Kidney epithelial cell (primary cell): ENCODE results near the gene CEP41. TPM values are rescaled to one million over a fixed set of nuclear protein-coding genes. Genes with fewer than 3 reads are reported as not detected.
A peak's percentile ranks its signal among the peaks of the same experiment; 100 is the strongest.

ENCODE experiments used
- DNase-seq: peaks from one replicate; pipeline ENCODE4 v3.0.0-alpha.2; 2010; ENCODE audit warnings: low read depth
- H3K27me3 ChIP-seq: 2 replicates; pipeline ENCODE4 v1.6.0; 2011; ENCODE audit warnings: low read length; ENCODE audit not compliant: control insufficient read depth, insufficient read depth
- H3K36me3 ChIP-seq: 2 replicates; pipeline ENCODE4 v1.5.1; 2011; ENCODE audit warnings: low read length; ENCODE audit not compliant: control insufficient read depth, insufficient read depth
- H3K4me3 ChIP-seq: 2 replicates; pipeline ENCODE4 v1.5.1; 2011; ENCODE audit warnings: low read depth, mild to moderate bottlenecking, control low read depth, low read length
- total RNA-seq: library from RNA; depleted of rRNA; stranded (reverse); fragments of >200 nt; gene quantifications from 2 replicates; pipeline ENCODE4 v1.2.3, GENCODE V29; 2015
- TF ChIP-seq, protein P1 (sequence below): IDR thresholded peaks from 2 replicates; pipeline ENCODE4 v1.5.1; 2011; ENCODE audit warnings: mild to moderate bottlenecking, moderate library complexity, low read length, control low read depth, inconsistent platforms; ENCODE audit not compliant: insufficient read depth, poor library complexity, severe bottlenecking

Gene CEP41
- total RNA-seq, 1 donor from 2014 or later = 27.8 TPM

DNA sequence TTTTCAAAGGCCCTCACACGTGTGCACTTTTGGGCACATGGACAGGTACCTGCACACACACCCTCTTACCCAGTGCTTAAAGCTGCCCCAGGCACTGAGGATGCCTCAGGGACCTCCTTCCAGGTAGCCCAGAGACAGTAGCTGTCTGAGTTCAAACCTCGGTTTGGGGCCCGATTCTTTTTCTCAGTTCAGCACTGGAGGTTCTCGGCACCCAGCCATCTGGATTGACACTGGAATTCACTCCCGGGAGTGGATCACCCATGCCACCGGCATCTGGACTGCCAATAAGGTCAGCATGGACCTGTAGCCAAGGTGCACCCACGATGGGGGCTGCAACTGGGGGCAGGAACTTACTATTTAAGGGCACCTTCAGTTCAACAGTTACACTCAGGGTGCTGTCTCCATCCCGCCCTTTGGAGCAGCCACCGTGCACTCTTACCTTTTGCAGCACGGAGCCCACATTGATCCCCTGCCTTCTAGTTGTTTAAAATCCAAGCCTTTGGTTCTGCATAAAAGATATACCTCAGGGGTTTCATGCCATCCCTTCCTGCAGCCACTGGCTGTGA lies 78.5 kb downstream of the CEP41 start:
- Histone ChIP-seq H3K4me3 (no peak overlapping the region), H3K27me3 (no peaks in the 10 kb centered on the region), H3K36me3 (no peaks in the 10 kb centered on the region)
- TF ChIP-seq, protein P1, sequence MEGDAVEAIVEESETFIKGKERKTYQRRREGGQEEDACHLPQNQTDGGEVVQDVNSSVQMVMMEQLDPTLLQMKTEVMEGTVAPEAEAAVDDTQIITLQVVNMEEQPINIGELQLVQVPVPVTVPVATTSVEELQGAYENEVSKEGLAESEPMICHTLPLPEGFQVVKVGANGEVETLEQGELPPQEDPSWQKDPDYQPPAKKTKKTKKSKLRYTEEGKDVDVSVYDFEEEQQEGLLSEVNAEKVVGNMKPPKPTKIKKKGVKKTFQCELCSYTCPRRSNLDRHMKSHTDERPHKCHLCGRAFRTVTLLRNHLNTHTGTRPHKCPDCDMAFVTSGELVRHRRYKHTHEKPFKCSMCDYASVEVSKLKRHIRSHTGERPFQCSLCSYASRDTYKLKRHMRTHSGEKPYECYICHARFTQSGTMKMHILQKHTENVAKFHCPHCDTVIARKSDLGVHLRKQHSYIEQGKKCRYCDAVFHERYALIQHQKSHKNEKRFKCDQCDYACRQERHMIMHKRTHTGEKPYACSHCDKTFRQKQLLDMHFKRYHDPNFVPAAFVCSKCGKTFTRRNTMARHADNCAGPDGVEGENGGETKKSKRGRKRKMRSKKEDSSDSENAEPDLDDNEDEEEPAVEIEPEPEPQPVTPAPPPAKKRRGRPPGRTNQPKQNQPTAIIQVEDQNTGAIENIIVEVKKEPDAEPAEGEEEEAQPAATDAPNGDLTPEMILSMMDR = no peak
- DNase-seq = no peak

DNA sequence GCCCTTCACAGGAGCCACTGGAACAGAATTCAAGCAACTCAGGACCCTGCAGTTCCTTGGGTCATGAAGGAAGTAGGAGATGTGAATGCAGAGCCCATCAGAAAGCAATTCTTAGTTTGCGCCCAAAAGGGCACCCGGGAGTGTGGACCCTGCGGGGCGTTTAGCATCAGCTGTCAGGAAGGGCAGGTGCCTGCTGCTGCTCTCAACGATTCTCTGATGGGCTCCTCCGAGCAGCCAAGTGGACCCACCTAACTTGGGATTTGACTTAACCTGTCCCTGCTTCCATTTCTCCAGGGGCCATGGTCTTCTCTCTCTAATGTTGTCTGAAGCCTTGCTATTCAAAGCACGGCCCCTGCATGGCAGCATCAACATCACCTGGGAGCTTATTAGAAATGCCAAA lies 79.1 kb downstream of the CEP41 start:
- TF ChIP-seq, protein P1 = no peak
- no peak for DNase-seq
- H3K27me3 ChIP-seq = no peaks in the 10 kb centered on the region
- no peak overlapping the region for H3K4me3 ChIP-seq
- H3K36me3 ChIP-seq = no peaks in the 10 kb centered on the region

DNA sequence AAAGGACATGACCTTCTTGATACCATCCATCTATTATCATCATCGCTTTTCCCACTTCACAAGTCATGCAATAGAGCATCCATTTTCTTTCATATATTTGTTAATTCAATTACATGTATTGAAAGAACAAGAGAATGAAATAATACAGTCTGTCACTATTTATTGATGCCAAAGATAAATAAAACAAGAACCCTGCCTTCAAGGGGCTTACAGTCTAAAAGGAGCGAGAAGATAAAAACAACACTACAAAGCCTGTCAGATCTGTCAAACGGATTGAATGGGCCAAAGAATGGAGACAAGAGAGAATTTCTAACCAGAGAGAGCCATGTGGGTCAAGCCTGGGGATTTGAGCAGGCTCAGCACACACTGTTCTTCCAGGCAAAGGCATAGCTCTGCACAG lies 80.3 kb downstream of the CEP41 start:
- no peaks in the 10 kb centered on the region for H3K36me3 ChIP-seq
- H3K4me3 ChIP-seq = no peak overlapping the region
- H3K27me3 ChIP-seq = no peaks in the 10 kb centered on the region
- TF ChIP-seq, protein P1 = no peak
- no peak for DNase-seq

DNA sequence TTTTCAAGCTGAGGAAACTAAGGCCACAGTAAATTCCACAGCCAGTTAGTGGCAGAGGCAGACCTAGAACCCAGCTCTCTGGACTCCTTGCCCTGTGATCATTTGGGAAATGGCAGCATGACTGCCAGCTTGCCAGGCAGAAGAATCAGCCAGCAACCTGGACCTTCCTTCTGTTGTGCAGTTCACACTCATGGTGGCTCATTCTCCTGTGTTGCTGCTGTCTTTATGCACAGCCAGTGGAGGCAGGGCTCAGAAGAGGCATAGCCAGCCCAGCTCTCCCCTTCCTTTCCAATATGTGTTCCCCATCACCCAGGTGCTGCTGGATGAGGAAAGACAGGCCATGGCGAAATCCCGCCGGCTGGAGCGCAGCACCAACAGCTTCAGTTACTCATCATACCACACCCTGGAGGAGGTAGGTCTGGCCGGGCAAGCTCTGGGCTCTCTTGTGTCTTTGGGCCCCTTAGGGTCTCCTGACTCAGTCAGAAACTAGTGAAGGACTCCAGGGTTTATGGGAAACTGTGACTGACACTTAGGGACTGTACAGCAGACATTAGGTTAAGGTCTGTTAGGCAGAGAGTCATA lies 81.4 kb downstream of the CEP41 start:
- TF ChIP-seq, protein P1 = no peak
- no peak for DNase-seq
- Histone ChIP-seq H3K36me3 (no peaks in the 10 kb centered on the region), H3K27me3 (no peaks in the 10 kb centered on the region), H3K4me3 (no peak overlapping the region)

DNA sequence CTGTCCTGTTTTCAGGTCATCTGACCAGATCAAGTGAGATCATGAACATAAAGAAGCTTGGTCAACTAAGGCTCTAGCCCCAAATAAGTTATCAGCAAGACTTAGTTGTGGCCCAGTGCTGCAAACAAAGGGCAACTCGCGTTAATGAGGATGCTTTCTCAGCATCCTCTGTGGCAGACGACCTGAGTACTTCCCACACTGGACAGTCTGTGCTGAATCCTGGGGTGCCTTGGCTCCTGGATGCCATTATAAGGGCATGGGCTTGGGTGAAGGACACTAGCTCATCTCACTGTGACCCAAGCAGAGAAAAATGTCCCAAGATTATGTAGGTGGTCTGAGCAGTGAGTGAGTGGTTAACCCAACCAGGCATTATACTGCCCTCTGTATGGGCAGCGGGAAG lies 82.3 kb downstream of the CEP41 start:
- Histone ChIP-seq H3K36me3 (no peaks in the 10 kb centered on the region), H3K27me3 (no peaks in the 10 kb centered on the region), H3K4me3 (no peak overlapping the region)
- no peak for DNase-seq
- TF ChIP-seq, protein P1 = no peak

DNA sequence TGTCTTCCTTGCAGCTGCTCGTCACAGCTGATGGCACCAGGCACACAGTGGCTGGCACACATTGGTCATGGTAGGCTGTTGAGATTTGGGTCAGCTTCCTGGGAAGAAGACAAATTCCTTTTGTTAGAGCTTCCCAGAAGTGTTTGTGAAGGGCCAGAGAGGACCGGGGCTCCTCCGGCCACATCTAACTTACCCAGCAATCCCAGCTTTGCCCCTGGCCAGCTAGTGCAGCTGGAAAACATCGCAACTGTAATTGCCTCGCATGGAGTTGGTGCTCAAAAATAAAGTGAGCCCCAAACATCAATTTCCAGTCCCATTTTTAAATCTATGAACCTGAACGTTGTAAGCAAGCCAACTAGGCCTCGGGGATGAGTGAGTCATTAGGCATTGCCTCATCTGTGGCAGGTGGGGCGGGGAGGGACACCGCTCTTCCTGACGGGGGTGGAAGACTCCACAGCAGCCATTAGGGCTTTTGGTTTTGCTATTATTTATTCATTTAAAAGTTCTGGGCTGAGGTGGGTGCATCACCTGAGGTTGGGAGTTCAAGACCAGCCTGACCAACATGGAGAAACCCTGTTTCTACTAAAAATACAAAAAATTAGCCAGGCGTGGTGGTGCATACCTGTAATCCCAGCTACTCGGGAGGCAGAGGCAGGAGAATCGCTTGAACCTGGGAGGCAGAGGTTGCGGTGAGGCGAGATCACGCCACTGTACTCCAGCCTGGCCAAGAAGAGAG lies 83.8 kb downstream of the CEP41 start:
- TF ChIP-seq, protein P1 = no peak
- Histone ChIP-seq H3K36me3 (no peaks in the 10 kb centered on the region), H3K4me3 (no peak overlapping the region), H3K27me3 (no peaks in the 10 kb centered on the region)
- peak; percentile 76 for DNase-seq
